HG03039 (cell line): ENCODE results near the gene TMEM181.

Experiments used
- ATAC-seq: cut with Tn5 transposase; IDR thresholded peaks from one replicate; pipeline ENCODE4 v1.9.1; 2021; ENCODE audit warnings: mild to moderate bottlenecking, moderate library complexity; ENCODE audit not compliant: unreplicated experiment

The TMEM181 gene

DNA sequence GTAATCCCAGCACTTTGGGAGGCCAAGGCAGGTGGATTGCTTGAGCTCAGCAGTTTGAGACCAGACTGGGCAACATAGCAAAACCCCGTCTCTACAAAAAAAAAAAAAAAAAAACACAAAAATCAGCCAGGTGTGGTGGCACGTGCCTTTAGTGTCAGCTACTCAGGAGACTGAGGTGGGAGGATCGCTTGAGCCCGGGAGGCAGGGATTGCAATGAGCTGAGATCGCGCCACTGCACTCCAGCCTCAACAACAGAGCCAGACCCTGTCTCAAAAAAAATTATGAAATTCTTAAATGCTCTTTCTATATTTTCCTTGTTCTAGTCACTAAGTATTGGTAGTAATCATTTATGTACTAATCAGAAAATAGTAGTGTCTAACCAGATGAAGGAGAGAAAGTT is 120.6 kb downstream of the TMEM181 start:
- no peak for ATAC-seq

DNA sequence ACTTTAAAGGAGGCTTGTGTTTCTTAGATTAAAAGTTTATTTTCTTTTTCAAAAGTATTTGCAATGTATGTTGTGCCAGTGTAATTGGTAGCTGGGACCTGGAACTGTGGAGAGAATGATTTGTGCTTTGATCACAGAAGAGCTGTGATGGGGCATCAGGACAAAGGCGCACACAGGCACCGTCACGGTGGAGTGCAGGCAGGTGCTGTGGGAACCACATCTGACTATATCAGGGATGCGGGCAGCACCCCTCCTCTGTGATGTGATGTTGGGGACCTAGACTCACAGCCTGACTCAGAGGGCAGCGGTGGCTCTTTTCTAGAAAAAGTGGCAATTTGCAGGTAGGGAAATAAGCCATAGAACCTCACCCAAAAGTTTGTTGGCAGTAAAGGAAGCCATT is 124.4 kb downstream of the TMEM181 start:
- no peak for ATAC-seq

DNA sequence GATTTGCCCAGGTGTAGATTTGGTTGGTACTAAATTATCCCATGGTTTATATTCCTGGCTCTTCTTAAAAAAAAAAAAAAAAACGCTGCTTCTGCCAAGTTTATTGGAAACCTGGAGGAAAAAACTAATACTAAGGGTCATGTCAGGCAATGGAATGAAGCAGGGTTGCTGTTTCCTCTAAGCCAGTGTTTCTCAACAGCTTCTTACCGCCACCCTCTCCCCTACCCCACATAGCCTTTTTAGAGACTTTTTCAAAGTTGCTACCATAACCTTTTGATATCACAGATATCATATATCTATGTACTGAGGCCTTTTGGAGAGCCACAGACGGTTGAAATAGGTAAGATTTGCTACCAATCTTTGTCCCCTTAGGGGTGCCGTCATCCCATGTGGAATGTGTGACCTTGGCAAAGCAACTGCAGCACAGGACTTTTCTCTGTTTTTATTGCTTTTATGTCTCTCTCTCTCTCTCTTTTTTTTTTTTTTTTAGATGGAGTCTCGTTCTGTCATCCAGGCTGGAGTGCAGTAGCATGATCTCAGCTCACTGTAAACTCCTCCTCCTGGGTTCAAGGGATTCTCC is 124.9 kb downstream of the TMEM181 start:
- no peak for ATAC-seq
